Stimulated activated CD8-positive, alpha-beta memory T cell treated with anti-CD3 and anti-CD28 coated beads, Interleukin-15, amount 100 ng/mL, for 1 hour (primary cell): Measurements from ENCODE around the gene AMOTL1.
"Not testable (repeated sequence)": the region's sequence is repeated elsewhere in the genome, so short reads cannot be mapped to it uniquely, and the experiment has no call there.

Source experiments
- DNase-seq: peaks from one replicate; pipeline ENCODE4 v3.0.0-alpha.2; 2020; ENCODE audit warnings: low read depth

Gene AMOTL1

GRCh38 chr11:94821439-94821838 is 53.3 kb downstream of the AMOTL1 start:
- no peak for DNase-seq

GRCh38 chr11:94822080-94822479 is 53.9 kb downstream of the AMOTL1 start:
- no peak for DNase-seq

- no peak for DNase-seq
Observed at GRCh38 chr11:94823102-94823732, 55.1 kb downstream of the AMOTL1 start.

GRCh38 chr11:94825031-94825430 is 56.9 kb downstream of the AMOTL1 start:
- DNase-seq, result no peak

GRCh38 chr11:94825481-94825880 is 57.3 kb downstream of the AMOTL1 start:
- no peak for DNase-seq

- DNase-seq, result no peak
Observed at GRCh38 chr11:94826415-94826814, 58.3 kb downstream of the AMOTL1 start.

- DNase-seq, result no peak
Observed at GRCh38 chr11:94828088-94828487, 59.9 kb downstream of the AMOTL1 start.

- DNase-seq, result no peak
Observed at GRCh38 chr11:94830722-94831510, 62.8 kb downstream of the AMOTL1 start.

GRCh38 chr11:94831529-94831928 is 63.4 kb downstream of the AMOTL1 start:
- no peak for DNase-seq

- no peak for DNase-seq
Observed at GRCh38 chr11:94832604-94833235, 64.6 kb downstream of the AMOTL1 start.

- DNase-seq, result no peak
Observed at GRCh38 chr11:94834911-94835593, 66.9 kb downstream of the AMOTL1 start.

GRCh38 chr11:94835594-94835927 is 67.4 kb downstream of the AMOTL1 start:
- DNase-seq, result no peak

GRCh38 chr11:94837317-94837716 is 69.2 kb downstream of the AMOTL1 start:
- DNase-seq, result no peak

- DNase-seq, result no peak
Observed at GRCh38 chr11:94838027-94838731, 70.0 kb downstream of the AMOTL1 start.

GRCh38 chr11:94840209-94840608 is 72.1 kb downstream of the AMOTL1 start:
- DNase-seq, result no peak

- no peak for DNase-seq
Observed at GRCh38 chr11:94844031-94844430, 75.9 kb downstream of the AMOTL1 start.

- no peak for DNase-seq
Observed at GRCh38 chr11:94845622-94846021, 77.5 kb downstream of the AMOTL1 start.

GRCh38 chr11:94849839-94850238 is 81.7 kb downstream of the AMOTL1 start:
- DNase-seq, result no peak

- no peak for DNase-seq
Observed at GRCh38 chr11:94851864-94852636, 83.9 kb downstream of the AMOTL1 start.

GRCh38 chr11:94853288-94853687 is 85.1 kb downstream of the AMOTL1 start:
- not testable (repeated sequence) for DNase-seq

GRCh38 chr11:94853836-94854235 is 85.7 kb downstream of the AMOTL1 start:
- DNase-seq, result no peak
